ENCODE data around the gene ZNF682. TPM values are rescaled to one million over a fixed set of nuclear protein-coding genes. Genes with fewer than 3 reads are reported as not detected.

Gene ZNF682
- total RNA-seq, 1 experiment from 2014 or later, result 23.0 TPM

DNA sequence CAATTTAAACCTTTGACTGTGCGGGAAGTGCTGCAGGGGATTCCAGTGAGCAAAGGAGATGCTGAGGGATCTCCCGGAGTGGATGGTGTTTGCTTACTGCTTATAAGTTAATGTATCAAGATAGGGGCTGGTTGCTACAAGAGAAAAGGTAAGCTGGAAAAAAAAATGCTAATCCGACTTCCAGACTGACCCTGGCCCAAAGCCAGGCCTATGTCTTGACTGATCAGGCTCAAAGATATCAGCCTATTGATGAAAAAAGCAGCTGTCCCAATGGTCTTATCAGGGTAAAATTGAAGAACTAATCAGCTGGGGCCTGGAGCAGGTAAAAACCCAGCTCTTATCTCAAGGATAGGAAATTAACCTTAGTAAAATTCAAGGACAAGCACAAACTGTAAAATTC lies 27.6 kb upstream of the ZNF682 start:
- H4K8ac ChIP-seq (replicated peaks; ENCODE audit: insufficient read length, low read depth, low read length), result no peak overlapping the region
- no peak overlapping the region for H3K27ac ChIP-seq (ENCODE audit: insufficient read length, low read depth, low read length)
- no peaks in the 10 kb centered on the region for H3K9me3 ChIP-seq (ENCODE audit: control insufficient read depth, low read depth, low read length)
- H3K27me3 ChIP-seq (ENCODE audit: insufficient read depth, low read length), result no peaks in the 10 kb centered on the region
- Mint-ChIP-seq H3K4me1 (peaks cover 26 to 50% of the 10 kb centered on the region in 2 experiments), H3K36me3 (ENCODE audit: insufficient read depth in 1 of 3, low read depth in 3 of 3) (peaks cover 10 to 16% (median 13%) of the 10 kb centered on the region in 3 experiments), H3K9me3 (peaks cover 24 to 44% of the 10 kb centered on the region in 2 experiments), H3K27ac (no peak overlapping the region), H3K27me3 (ENCODE audit: low read depth) (peaks cover 12% of the 10 kb centered on the region), H3K4me3 (no peak overlapping the region)
- no peak overlapping the region for H2AFZ ChIP-seq (ENCODE audit: low read length)
- H2BK12ac ChIP-seq (ENCODE audit: insufficient read length, low read depth, low read length), result no peak overlapping the region
- H3K18ac ChIP-seq (ENCODE audit: insufficient read length, low read depth, low read length), result no peak overlapping the region
- no peaks in the 10 kb centered on the region for H3K79me2 ChIP-seq (ENCODE audit: insufficient read depth, low read length)
- no peak for TF ChIP-seq CTCF (conservative IDR thresholded peaks at IDR 0.05)
- H2BK120ac ChIP-seq (ENCODE audit: low read depth, low read length, poor library complexity, severe bottlenecking), result no peak overlapping the region
- no peak overlapping the region for H3T11ph ChIP-seq (ENCODE audit: low read length)
- H3K79me1 ChIP-seq (ENCODE audit: insufficient read depth, low read depth, low read length, poor library complexity, severe bottlenecking), result no peaks in the 10 kb centered on the region
- H3K14ac ChIP-seq (ENCODE audit: insufficient read depth, low read length), result no peak overlapping the region
- H3K9ac ChIP-seq (ENCODE audit: extremely low read depth, insufficient read length, low read length), result no peak overlapping the region
- no peak overlapping the region for H2BK20ac ChIP-seq (ENCODE audit: low read depth, low read length, poor library complexity, severe bottlenecking)
- H4K20me1 ChIP-seq (ENCODE audit: control insufficient read depth, insufficient read depth, insufficient read length), result no peaks in the 10 kb centered on the region
- H3K56ac ChIP-seq (ENCODE audit: insufficient read length, low read depth, low read length), result no peak overlapping the region
- no peaks in the 10 kb centered on the region; the same call in 1 of the 2 replicates for H3K4me1 ChIP-seq (ENCODE audit: insufficient read depth, low read length)
- no peak overlapping the region for H4K91ac ChIP-seq (ENCODE audit: insufficient read length, low read depth, low read length)
- no peak overlapping the region for H2BK15ac ChIP-seq (ENCODE audit: low read depth, low read length)
- DNase-seq, result no peak
- WGBS (ENCODE audit: extremely low coverage, insufficient read length, low lambda C conversion rate), result no CpG with 5 or more reads among the region's 3 CpGs
- no peak overlapping the region for H3K4me2 ChIP-seq (ENCODE audit: insufficient read depth, insufficient read length, low read length)
- H2BK5ac ChIP-seq (ENCODE audit: insufficient read length, low read length), result no peak overlapping the region
- no peak overlapping the region for H3K23ac ChIP-seq (ENCODE audit: insufficient read length, low read depth, low read length)
- no peak overlapping the region for H3K4ac ChIP-seq (ENCODE audit: low read depth, low read length)
- H4K5ac ChIP-seq (ENCODE audit: insufficient read length, low read depth, low read length), result no peak overlapping the region
- no peak overlapping the region for H2AK5ac ChIP-seq (ENCODE audit: insufficient read length, low read length)
- H3K23me2 ChIP-seq (ENCODE audit: insufficient read length, low read depth, low read length, poor library complexity, severe bottlenecking), result no peaks in the 10 kb centered on the region

Measured in H9 (cell line).